ENCODE data around the gene TREX2. TPM values are rescaled to one million over a fixed set of nuclear protein-coding genes. Genes with fewer than 3 reads are reported as not detected.

The TREX2 gene
- polyA plus RNA-seq, 1 donor from 2014 or later = not detected

DNA sequence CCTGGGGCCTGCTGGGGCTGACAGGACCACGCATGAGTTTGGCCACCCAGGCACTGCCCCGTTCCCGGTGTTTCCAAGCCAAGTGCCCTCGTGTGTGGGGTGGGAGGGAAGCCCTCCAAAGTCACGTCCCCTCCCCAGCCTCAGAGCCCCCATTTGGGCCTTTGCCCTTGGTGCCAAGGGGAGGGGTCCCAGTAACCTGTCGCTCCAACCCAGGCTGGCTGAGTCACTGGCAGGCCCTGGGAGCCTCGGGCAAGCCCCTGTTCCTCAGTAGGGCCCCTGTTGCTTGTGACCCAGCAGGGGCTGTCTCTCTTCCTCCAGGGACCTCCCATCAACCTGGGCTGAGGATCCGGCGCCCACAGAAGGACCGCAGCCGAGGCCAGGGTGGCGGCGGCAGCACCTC lies 35.2 kb upstream of the TREX2 start:
- Histone ChIP-seq H3K4me2 (ENCODE audit: low read length) (no peak overlapping the region), H3K4me3 (ENCODE audit: low read length) (no peak overlapping the region), H3K27me3 (ENCODE audit: insufficient read depth, low read depth, low read length) (no peaks in the 10 kb centered on the region), H3K9ac (ENCODE audit: low read length) (no peak overlapping the region), H4K20me1 (ENCODE audit: insufficient read depth) (no peaks in the 10 kb centered on the region), H2AFZ (ENCODE audit: low read depth, low read length) (no peak overlapping the region), H3K9me3 (ENCODE audit: low read length) (no peaks in the 10 kb centered on the region), H3K79me2 (replicated peaks; ENCODE audit: insufficient read depth, low read length) (no peaks in the 10 kb centered on the region), H3K9me2 (ENCODE audit: insufficient read depth, low read length) (no peaks in the 10 kb centered on the region), H3K27ac (ENCODE audit: low read length) (no peak overlapping the region), H3K36me3 (ENCODE audit: insufficient read depth, low read length) (no peaks in the 10 kb centered on the region), H3F3A (ENCODE audit: insufficient read depth, low read length, poor library complexity, severe bottlenecking) (no peaks in the 10 kb centered on the region)
- TF ChIP-seq TAF1 (IDR thresholded peaks at IDR 0.05; ENCODE audit: low read depth) = no peak
- TF ChIP-seq SMC3 (conservative IDR thresholded peaks at IDR 0.05; ENCODE audit: poor library complexity) = no peak
- no peak for TF ChIP-seq MXI1 (conservative IDR thresholded peaks at IDR 0.05; ENCODE audit: poor library complexity, severe bottlenecking)
- no peak for TF ChIP-seq EP300 (conservative IDR thresholded peaks at IDR 0.05; ENCODE audit: poor library complexity, severe bottlenecking)
- TF ChIP-seq POLR2AphosphoS5 (IDR thresholded peaks at IDR 0.05) = no peak
- no peak for TF ChIP-seq RAD21 (conservative IDR thresholded peaks at IDR 0.05)
- TF ChIP-seq, protein P1, sequence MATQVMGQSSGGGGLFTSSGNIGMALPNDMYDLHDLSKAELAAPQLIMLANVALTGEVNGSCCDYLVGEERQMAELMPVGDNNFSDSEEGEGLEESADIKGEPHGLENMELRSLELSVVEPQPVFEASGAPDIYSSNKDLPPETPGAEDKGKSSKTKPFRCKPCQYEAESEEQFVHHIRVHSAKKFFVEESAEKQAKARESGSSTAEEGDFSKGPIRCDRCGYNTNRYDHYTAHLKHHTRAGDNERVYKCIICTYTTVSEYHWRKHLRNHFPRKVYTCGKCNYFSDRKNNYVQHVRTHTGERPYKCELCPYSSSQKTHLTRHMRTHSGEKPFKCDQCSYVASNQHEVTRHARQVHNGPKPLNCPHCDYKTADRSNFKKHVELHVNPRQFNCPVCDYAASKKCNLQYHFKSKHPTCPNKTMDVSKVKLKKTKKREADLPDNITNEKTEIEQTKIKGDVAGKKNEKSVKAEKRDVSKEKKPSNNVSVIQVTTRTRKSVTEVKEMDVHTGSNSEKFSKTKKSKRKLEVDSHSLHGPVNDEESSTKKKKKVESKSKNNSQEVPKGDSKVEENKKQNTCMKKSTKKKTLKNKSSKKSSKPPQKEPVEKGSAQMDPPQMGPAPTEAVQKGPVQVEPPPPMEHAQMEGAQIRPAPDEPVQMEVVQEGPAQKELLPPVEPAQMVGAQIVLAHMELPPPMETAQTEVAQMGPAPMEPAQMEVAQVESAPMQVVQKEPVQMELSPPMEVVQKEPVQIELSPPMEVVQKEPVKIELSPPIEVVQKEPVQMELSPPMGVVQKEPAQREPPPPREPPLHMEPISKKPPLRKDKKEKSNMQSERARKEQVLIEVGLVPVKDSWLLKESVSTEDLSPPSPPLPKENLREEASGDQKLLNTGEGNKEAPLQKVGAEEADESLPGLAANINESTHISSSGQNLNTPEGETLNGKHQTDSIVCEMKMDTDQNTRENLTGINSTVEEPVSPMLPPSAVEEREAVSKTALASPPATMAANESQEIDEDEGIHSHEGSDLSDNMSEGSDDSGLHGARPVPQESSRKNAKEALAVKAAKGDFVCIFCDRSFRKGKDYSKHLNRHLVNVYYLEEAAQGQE (IDR thresholded peaks at IDR 0.05; ENCODE audit: borderline replicate concordance) = no peak

DNA sequence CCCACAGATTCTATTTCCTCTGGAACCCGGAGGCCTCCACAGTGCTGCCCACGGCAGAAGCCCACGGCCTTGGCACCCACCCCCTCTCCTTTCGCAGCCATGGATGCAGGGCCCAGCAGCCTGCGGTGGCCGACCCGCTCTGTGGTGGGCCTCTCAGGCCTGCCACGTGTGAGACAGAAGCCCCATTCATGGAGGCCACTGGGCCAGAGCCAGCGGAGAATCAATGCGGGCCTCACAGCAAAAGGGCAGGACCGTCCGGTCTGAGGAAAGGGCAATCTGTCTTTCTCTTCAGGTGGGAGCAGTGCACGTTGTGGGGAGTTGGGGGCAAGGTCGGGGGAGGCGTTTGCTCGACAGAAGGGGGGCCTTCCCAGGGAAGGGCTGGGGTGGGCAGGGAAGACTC lies 32.9 kb upstream of the TREX2 start:
- H3K36me3 ChIP-seq (ENCODE audit: insufficient read depth, low read length) = no peaks in the 10 kb centered on the region
- H3K27me3 ChIP-seq (ENCODE audit: insufficient read depth, low read depth, low read length) = peaks cover 5% of the 10 kb centered on the region
- no peak overlapping the region for H3K27ac ChIP-seq (ENCODE audit: low read length)
- H3K4me3 ChIP-seq (ENCODE audit: low read length) = no peak overlapping the region
- TF ChIP-seq, protein P2, sequence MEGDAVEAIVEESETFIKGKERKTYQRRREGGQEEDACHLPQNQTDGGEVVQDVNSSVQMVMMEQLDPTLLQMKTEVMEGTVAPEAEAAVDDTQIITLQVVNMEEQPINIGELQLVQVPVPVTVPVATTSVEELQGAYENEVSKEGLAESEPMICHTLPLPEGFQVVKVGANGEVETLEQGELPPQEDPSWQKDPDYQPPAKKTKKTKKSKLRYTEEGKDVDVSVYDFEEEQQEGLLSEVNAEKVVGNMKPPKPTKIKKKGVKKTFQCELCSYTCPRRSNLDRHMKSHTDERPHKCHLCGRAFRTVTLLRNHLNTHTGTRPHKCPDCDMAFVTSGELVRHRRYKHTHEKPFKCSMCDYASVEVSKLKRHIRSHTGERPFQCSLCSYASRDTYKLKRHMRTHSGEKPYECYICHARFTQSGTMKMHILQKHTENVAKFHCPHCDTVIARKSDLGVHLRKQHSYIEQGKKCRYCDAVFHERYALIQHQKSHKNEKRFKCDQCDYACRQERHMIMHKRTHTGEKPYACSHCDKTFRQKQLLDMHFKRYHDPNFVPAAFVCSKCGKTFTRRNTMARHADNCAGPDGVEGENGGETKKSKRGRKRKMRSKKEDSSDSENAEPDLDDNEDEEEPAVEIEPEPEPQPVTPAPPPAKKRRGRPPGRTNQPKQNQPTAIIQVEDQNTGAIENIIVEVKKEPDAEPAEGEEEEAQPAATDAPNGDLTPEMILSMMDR (IDR thresholded peaks at IDR 0.05; ENCODE audit: poor library complexity, severe bottlenecking) = no peak
- TF ChIP-seq EP300 (conservative IDR thresholded peaks at IDR 0.05; ENCODE audit: poor library complexity, severe bottlenecking) (no peak), TAF1 (IDR thresholded peaks at IDR 0.05; ENCODE audit: low read depth) (no peak), SMC3 (conservative IDR thresholded peaks at IDR 0.05; ENCODE audit: poor library complexity) (no peak), EZH2 (IDR thresholded peaks at IDR 0.05; ENCODE audit: borderline replicate concordance, insufficient read depth, low read length, poor library complexity, severe bottlenecking) (no peak), POLR2AphosphoS5 (IDR thresholded peaks at IDR 0.05) (no peak), MXI1 (conservative IDR thresholded peaks at IDR 0.05; ENCODE audit: poor library complexity, severe bottlenecking) (no peak), RAD21 (conservative IDR thresholded peaks at IDR 0.05) (no peak)
- TF ChIP-seq, protein P1 (IDR thresholded peaks at IDR 0.05; ENCODE audit: borderline replicate concordance) = no peak
- H3K9me2 ChIP-seq (ENCODE audit: insufficient read depth, low read length) = no peaks in the 10 kb centered on the region
- no peaks in the 10 kb centered on the region for H3K9me3 ChIP-seq (ENCODE audit: low read length)
- no peaks in the 10 kb centered on the region for H3F3A ChIP-seq (ENCODE audit: insufficient read depth, low read length, poor library complexity, severe bottlenecking)
- no peaks in the 10 kb centered on the region for H4K20me1 ChIP-seq (ENCODE audit: insufficient read depth)
- no peaks in the 10 kb centered on the region for H3K79me2 ChIP-seq (replicated peaks; ENCODE audit: insufficient read depth, low read length)
- no peak overlapping the region for H2AFZ ChIP-seq (ENCODE audit: low read depth, low read length)
- no peak overlapping the region for H3K4me2 ChIP-seq (ENCODE audit: low read length)
- H3K9ac ChIP-seq (ENCODE audit: low read length) = no peak overlapping the region
